GM18499 (cell line): Measurements from ENCODE around the gene BRCC3.
"Not testable (repeated sequence)": the region's sequence is repeated elsewhere in the genome, so short reads cannot be mapped to it uniquely, and the experiment has no call there.

ENCODE experiments used
- ATAC-seq: cut with Tn5 transposase; IDR thresholded peaks from one replicate; pipeline ENCODE4 v1.9.1; 2021; ENCODE audit warnings: moderate number of reproducible peaks; ENCODE audit not compliant: insufficient read depth, unreplicated experiment

BRCC3 gene

DNA sequence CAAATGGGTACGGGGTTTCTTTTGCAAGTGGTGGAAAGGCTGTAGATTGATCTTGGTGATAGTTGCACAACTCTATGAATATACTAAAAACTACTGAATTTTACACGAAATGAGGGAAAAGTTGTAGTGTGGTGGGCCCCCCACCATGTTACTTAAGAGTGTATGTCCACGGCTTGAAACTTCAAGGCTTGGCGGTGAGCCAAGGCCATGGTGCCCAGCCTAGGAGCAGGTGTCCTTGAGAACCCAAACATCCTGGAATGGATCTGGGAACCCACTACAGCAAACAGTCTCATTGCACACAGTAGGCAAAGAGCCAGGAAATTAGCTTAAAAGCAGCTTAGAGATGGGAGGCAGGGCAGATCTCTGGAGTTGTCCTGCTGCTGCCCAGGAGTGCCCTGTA is 62.9 kb downstream of the BRCC3 start:
- ATAC-seq = no peak

DNA sequence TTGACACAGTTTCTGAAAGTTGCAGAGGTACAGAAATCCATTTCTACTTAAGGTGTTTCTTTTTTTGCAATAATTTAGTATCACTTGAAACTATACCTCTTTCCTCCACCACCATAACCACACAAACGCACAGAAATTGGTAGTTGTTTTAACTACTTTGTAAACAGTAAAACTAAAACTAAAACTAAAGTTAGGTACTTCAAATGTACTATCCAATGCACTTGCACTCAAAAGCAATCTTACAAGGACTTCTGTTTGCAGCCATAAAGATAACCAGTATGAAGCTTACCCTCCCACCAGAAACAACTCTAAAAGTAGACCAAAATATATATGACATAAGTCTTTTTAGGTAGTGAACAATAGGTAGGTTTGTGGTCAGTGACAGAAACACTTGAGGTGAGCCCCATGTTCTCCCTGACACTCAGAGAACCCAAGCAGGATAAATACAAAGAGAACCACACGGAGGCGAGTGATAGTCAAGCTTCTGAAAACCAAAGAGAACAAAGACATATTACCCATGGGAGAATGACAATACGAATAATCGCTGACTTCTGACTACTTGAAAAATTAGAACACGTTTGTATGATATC is 72.7 kb downstream of the BRCC3 start:
- ATAC-seq = no peak

DNA sequence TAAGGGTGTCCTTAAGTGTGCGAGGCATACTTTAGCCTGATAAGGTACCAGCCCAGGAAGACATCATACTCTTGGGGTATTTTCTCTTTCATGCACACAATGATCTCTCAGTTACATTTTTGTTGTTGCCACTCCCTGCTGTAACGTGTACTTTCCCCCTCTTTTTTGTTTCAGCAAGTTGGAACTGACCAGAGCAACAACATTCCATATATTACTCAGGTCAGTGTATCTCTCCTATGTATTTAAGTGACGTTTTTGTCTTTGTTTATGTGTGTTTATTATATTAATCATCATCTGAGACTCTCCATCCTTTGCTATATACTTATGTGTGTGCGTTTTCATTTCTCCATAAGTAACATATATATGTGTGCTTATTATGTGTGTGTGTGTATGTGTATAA is 73.6 kb downstream of the BRCC3 start:
- ATAC-seq = no peak

DNA sequence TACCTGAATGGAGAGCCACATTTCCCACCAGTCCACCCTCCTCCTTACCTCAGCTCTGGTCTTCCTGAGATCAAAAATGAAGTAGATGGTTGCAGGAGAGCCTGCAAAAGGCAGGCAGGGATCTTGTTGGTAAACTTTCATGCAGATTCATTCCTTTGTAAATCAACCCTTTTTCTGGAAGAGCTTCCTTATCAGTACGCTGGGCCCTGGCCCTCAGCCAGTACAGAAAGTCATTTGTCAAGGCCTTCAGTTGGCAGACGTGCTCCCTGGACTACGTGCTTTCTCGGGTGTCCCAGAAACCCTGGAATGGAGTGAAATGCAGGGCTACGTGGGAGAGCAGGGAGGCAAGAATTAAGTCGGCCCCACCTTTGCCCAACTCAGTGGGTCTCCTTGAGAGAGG is 76.3 kb downstream of the BRCC3 start:
- not testable (repeated sequence) for ATAC-seq

DNA sequence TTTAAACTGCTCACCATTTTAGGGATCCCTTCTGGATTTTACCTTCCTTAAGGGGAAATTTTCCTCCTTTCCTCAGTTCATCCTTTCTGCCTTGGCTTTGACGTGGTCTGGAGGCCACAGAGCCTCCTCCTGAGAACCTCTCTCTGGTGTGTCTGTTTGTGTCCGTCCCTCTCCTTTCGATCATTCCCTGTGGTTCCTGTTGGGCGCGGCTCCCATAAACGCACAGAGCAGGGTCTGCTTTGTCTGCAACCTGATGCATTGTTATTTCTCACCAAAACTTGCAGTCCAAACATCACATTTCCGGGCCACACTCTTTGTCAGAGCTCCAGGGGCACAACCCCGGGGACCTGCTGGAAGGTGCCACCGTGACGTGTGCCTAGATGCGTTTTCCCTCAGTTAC is 76.9 kb downstream of the BRCC3 start:
- not testable (repeated sequence) for ATAC-seq

GRCh38 chrX:155148724-155149537 is 77.6 kb downstream of the BRCC3 start:
- no peak for ATAC-seq

- ATAC-seq = no peak
Observed at GRCh38 chrX:155169881-155170280, 98.6 kb downstream of the BRCC3 start.
